Mesendoderm (in vitro differentiated cells): ENCODE measurements around the gene UBE4A.

ENCODE experiments used
- DNase-seq: peaks from one replicate; pipeline ENCODE4 v3.0.0; 2013
- H2AK5ac ChIP-seq: 2 replicates; pipeline ENCODE4 v1.6.1; 2013; ENCODE audit warnings: low read length, inconsistent platforms
- H2BK120ac ChIP-seq: 2 replicates; pipeline ENCODE4 v1.6.1; 2013; ENCODE audit warnings: low read depth, mild to moderate bottlenecking, low read length, moderate library complexity, mixed read lengths
- H2BK15ac ChIP-seq: replicated peaks from 2 replicates; pipeline ENCODE4 v1.6.1; 2013; ENCODE audit warnings: low read depth, mild to moderate bottlenecking, moderate library complexity
- H2BK5ac ChIP-seq: 2 replicates; pipeline ENCODE4 v1.6.1; 2013; ENCODE audit warnings: low read length, inconsistent platforms
- H3K18ac ChIP-seq: 2 replicates; pipeline ENCODE4 v1.6.1; 2013; ENCODE audit warnings: mild to moderate bottlenecking, low read length, mixed read lengths
- H3K23ac ChIP-seq: one replicate; pipeline ENCODE4 v1.6.1; 2013; ENCODE audit warnings: low read length
- H3K27ac ChIP-seq: 2 replicates; pipeline ENCODE4 v1.5.1; 2013; ENCODE audit warnings: low read depth, mild to moderate bottlenecking, inconsistent platforms, low read length, moderate library complexity
- H3K27me3 ChIP-seq: 2 replicates; pipeline ENCODE4 v1.6.1; 2013; ENCODE audit warnings: low read length, control low read depth, mild to moderate bottlenecking, inconsistent platforms; ENCODE audit not compliant: insufficient read depth, poor library complexity
- H3K36me3 ChIP-seq: 2 replicates; pipeline ENCODE4 v1.6.1; 2013; ENCODE audit warnings: low read length, inconsistent platforms; ENCODE audit not compliant: control insufficient read depth, insufficient read depth
- H3K4ac ChIP-seq: one replicate; pipeline ENCODE4 v1.6.1; 2013; ENCODE audit warnings: low read depth, mild to moderate bottlenecking, low read length, moderate library complexity
- H3K4me1 ChIP-seq: 2 replicates; pipeline ENCODE4 v1.6.1; 2013; ENCODE audit warnings: low read depth, low read length, inconsistent platforms; ENCODE audit not compliant: control insufficient read depth
- H3K4me2 ChIP-seq: 2 replicates; pipeline ENCODE4 v1.6.1; 2013; ENCODE audit warnings: low read length
- H3K4me3 ChIP-seq: 2 replicates; pipeline ENCODE4 v1.5.1; 2013; ENCODE audit warnings: mild to moderate bottlenecking, low read length
- H3K56ac ChIP-seq: one replicate; pipeline ENCODE4 v1.6.1; 2013; ENCODE audit warnings: low read length
- H3K79me1 ChIP-seq: 2 replicates; pipeline ENCODE4 v1.6.1; 2013; ENCODE audit warnings: low read length, inconsistent platforms
- H3K79me2 ChIP-seq: 2 replicates; pipeline ENCODE4 v1.6.1; 2013; ENCODE audit warnings: mild to moderate bottlenecking, low read length; ENCODE audit not compliant: control insufficient read depth, insufficient read depth
- H3K9ac ChIP-seq: 2 replicates; pipeline ENCODE4 v1.6.1; 2013; ENCODE audit warnings: low read length, inconsistent platforms
- H4K5ac ChIP-seq: one replicate; pipeline ENCODE4 v1.6.1; 2013; ENCODE audit warnings: low read length
- H4K8ac ChIP-seq: one replicate; pipeline ENCODE4 v1.6.1; 2013; ENCODE audit warnings: low read depth, mild to moderate bottlenecking, control low read depth, low read length, moderate library complexity
- WGBS: extraction: QIAGEN DNeasy Blood & Tissue Kit; methylation state at CpG from one replicate; pipeline ENCODE4 v1.1.7; 2013; ENCODE audit warnings: low lambda C conversion rate, missing lambda C conversion rate; ENCODE audit not compliant: insufficient coverage; ENCODE audit errors: extremely low coverage; 5-methylcytosine and 5-hydroxymethylcytosine counted together

UBE4A gene

GRCh38 chr11:118364956-118365615 is 5.7 kb downstream of the UBE4A start:
- Histone ChIP-seq H3K23ac (no peak overlapping the region), H3K36me3 (peaks cover 7% of the 10 kb centered on the region), H3K56ac (no peak overlapping the region), H3K4me2 (no peak overlapping the region), H3K9ac (no peak overlapping the region), H3K18ac (no peak overlapping the region), H3K27ac (no peak overlapping the region), H3K4me1 (peaks cover 2% of the 10 kb centered on the region), H4K8ac (no peak overlapping the region), H3K27me3 (no peaks in the 10 kb centered on the region), H2BK5ac (no peak overlapping the region), H3K4ac (no peak overlapping the region), H2BK120ac (no peak overlapping the region), H3K4me3 (no peak overlapping the region), H3K79me2 (peaks cover 4% of the 10 kb centered on the region), H3K79me1 (peaks cover 4% of the 10 kb centered on the region), H2BK15ac (no peak overlapping the region), H4K5ac (no peak overlapping the region), H2AK5ac (no peak overlapping the region)
- WGBS = no CpG with 5 or more reads among the region's 3 CpGs
- no peak for DNase-seq

GRCh38 chr11:118366287-118366686 is 6.9 kb downstream of the UBE4A start:
- Histone ChIP-seq H3K36me3 (peaks cover 7% of the 10 kb centered on the region), H3K23ac (no peak overlapping the region), H3K56ac (no peak overlapping the region), H3K9ac (no peak overlapping the region), H2BK15ac (no peak overlapping the region), H3K27ac (no peak overlapping the region), H3K18ac (no peak overlapping the region), H3K4me3 (no peak overlapping the region), H4K5ac (no peak overlapping the region), H3K4me2 (no peak overlapping the region), H3K79me2 (peaks cover 2% of the 10 kb centered on the region), H3K79me1 (peaks cover 2% of the 10 kb centered on the region), H3K4me1 (no peaks in the 10 kb centered on the region), H4K8ac (no peak overlapping the region), H2BK120ac (no peak overlapping the region), H3K4ac (no peak overlapping the region), H3K27me3 (no peaks in the 10 kb centered on the region), H2AK5ac (no peak overlapping the region), H2BK5ac (no peak overlapping the region)
- WGBS = no CpG with 5 or more reads among the region's 1 CpG
- no peak for DNase-seq

- Histone ChIP-seq H3K27me3 (no peaks in the 10 kb centered on the region), H2BK5ac (no peak overlapping the region), H3K4ac (no peak overlapping the region), H2BK15ac (no peak overlapping the region), H3K56ac (no peak overlapping the region), H3K4me3 (no peak overlapping the region), H3K18ac (no peak overlapping the region), H3K23ac (no peak overlapping the region), H3K4me1 (no peaks in the 10 kb centered on the region), H4K8ac (no peak overlapping the region), H3K9ac (no peak overlapping the region), H3K27ac (no peak overlapping the region), H3K36me3 (peaks cover 14% of the 10 kb centered on the region), H3K4me2 (no peak overlapping the region), H2AK5ac (no peak overlapping the region), H3K79me1 (no peaks in the 10 kb centered on the region), H4K5ac (no peak overlapping the region), H2BK120ac (no peak overlapping the region), H3K79me2 (no peaks in the 10 kb centered on the region)
- no CpG with 5 or more reads among the region's 4 CpGs for WGBS
- DNase-seq = no peak
Observed at GRCh38 chr11:118370774-118371173, 11.4 kb downstream of the UBE4A start.

- Histone ChIP-seq H3K56ac (no peak overlapping the region), H3K27ac (no peak overlapping the region), H2BK120ac (no peak overlapping the region), H2BK15ac (no peak overlapping the region), H3K23ac (no peak overlapping the region), H3K79me1 (no peaks in the 10 kb centered on the region), H3K36me3 (peaks cover 11% of the 10 kb centered on the region), H3K4me3 (no peak overlapping the region), H3K9ac (no peak overlapping the region), H3K18ac (no peak overlapping the region), H4K5ac (no peak overlapping the region), H4K8ac (no peak overlapping the region), H2AK5ac (no peak overlapping the region), H2BK5ac (no peak overlapping the region), H3K79me2 (no peaks in the 10 kb centered on the region), H3K4me2 (no peak overlapping the region), H3K4ac (no peak overlapping the region), H3K27me3 (no peaks in the 10 kb centered on the region), H3K4me1 (no peaks in the 10 kb centered on the region)
- whole genome bisulfite sequencing = no CpG with 5 or more reads among the region's 2 CpGs
- DNase-seq = no peak
Observed at GRCh38 chr11:118373263-118373662, 13.9 kb downstream of the UBE4A start.

- Histone ChIP-seq H3K4me3 (no peak overlapping the region), H3K23ac (no peak overlapping the region), H4K8ac (no peak overlapping the region), H3K4me1 (no peaks in the 10 kb centered on the region), H3K27ac (no peak overlapping the region), H3K9ac (no peak overlapping the region), H3K27me3 (no peaks in the 10 kb centered on the region), H2BK120ac (no peak overlapping the region), H2BK5ac (no peak overlapping the region), H3K79me2 (no peaks in the 10 kb centered on the region), H2AK5ac (no peak overlapping the region), H3K4me2 (no peak overlapping the region), H4K5ac (no peak overlapping the region), H3K56ac (no peak overlapping the region), H3K18ac (no peak overlapping the region), H3K79me1 (no peaks in the 10 kb centered on the region), H3K36me3 (peaks cover 10% of the 10 kb centered on the region), H2BK15ac (no peak overlapping the region), H3K4ac (no peak overlapping the region)
- no CpG with 5 or more reads among the region's 5 CpGs for WGBS
- no peak for DNase-seq
Observed at GRCh38 chr11:118373871-118374270, 14.5 kb downstream of the UBE4A start.

GRCh38 chr11:118374729-118375128 is 15.3 kb downstream of the UBE4A start:
- no peak overlapping the region for H3K4me2 ChIP-seq
- H3K18ac ChIP-seq = no peak overlapping the region
- peaks cover 10% of the 10 kb centered on the region for H3K36me3 ChIP-seq
- no peak overlapping the region for H3K56ac ChIP-seq
- H4K8ac ChIP-seq = no peak overlapping the region
- no peak overlapping the region for H3K9ac ChIP-seq
- DNase-seq = no peak
- H3K23ac ChIP-seq = no peak overlapping the region
- no peak overlapping the region for H2BK15ac ChIP-seq
- no CpG with 5 or more reads among the region's 3 CpGs for WGBS
- H3K27me3 ChIP-seq = no peaks in the 10 kb centered on the region
- no peak overlapping the region for H2AK5ac ChIP-seq
- H3K27ac ChIP-seq = no peak overlapping the region
- no peak overlapping the region for H3K4me3 ChIP-seq
- no peak overlapping the region for H2BK5ac ChIP-seq
- H3K79me2 ChIP-seq = no peaks in the 10 kb centered on the region
- no peaks in the 10 kb centered on the region for H3K79me1 ChIP-seq
- H3K4ac ChIP-seq = no peak overlapping the region
- H4K5ac ChIP-seq = no peak overlapping the region
- no peak overlapping the region for H2BK120ac ChIP-seq
- no peaks in the 10 kb centered on the region for H3K4me1 ChIP-seq
